DND-41 (cell line): ENCODE measurements around the gene SMPX.

Source experiments
- ATAC-seq: fragments of 200-7000 bp; cut with Tn5 transposase; 3 replicates; pipeline ENCODE4 v1.9.1; 2021; ENCODE audit warnings: low read depth; ENCODE audit not compliant: insufficient read depth
- DNase-seq: peaks from one replicate; pipeline ENCODE4 v3.0.0-alpha.2; 2020
- H2AFZ ChIP-seq: 2 replicates; pipeline ENCODE4 v1.6.0; 2012; ENCODE audit warnings: low read depth, low read length
- H3K27ac ChIP-seq: 2 replicates; pipeline ENCODE4 v1.5.1; 2012; ENCODE audit warnings: low read length, inconsistent platforms
- H3K27me3 ChIP-seq: fragments of 200-600 bp; sonication (generic); 2 replicates; pipeline ENCODE4 v1.6.0; 2012; ENCODE audit warnings: low read length, mild to moderate bottlenecking, inconsistent platforms; ENCODE audit not compliant: insufficient read depth, poor library complexity
- H3K36me3 ChIP-seq: 2 replicates; pipeline ENCODE4 v1.5.1; 2012; ENCODE audit warnings: low read length, inconsistent platforms; ENCODE audit not compliant: insufficient read depth
- H3K4me1 ChIP-seq: 2 replicates; pipeline ENCODE4 v1.5.1; 2012; ENCODE audit warnings: mild to moderate bottlenecking, low read length; ENCODE audit not compliant: insufficient read depth
- H3K4me2 ChIP-seq: 2 replicates; pipeline ENCODE4 v1.6.0; 2012; ENCODE audit warnings: mild to moderate bottlenecking, moderate library complexity, low read length, inconsistent platforms; ENCODE audit not compliant: insufficient read depth
- H3K4me3 ChIP-seq, 2 experiments: fragments of 200-600 bp in 1 of 2; shearing (Covaris generic) in 1 of 2; 2 replicates each; pipeline ENCODE4 v1.5.1; 2012 to 2016; ENCODE audit warnings: inconsistent platforms in 2 of 2, low read length in 2 of 2, mild to moderate bottlenecking in 2 of 2, low read depth in 1 of 2, moderate library complexity in 1 of 2
- H3K79me2 ChIP-seq: 2 replicates; pipeline ENCODE4 v1.6.0; 2012; ENCODE audit warnings: low read length, inconsistent platforms; ENCODE audit not compliant: insufficient read depth
- H3K9ac ChIP-seq: 2 replicates; pipeline ENCODE4 v1.6.0; 2012; ENCODE audit warnings: low read depth, mild to moderate bottlenecking, inconsistent platforms, low read length, moderate library complexity
- H3K9me3 ChIP-seq: 2 replicates; pipeline ENCODE4 v1.5.1; 2012; ENCODE audit warnings: low read length, moderate library complexity, mild to moderate bottlenecking, inconsistent platforms; ENCODE audit not compliant: insufficient read depth, severe bottlenecking
- H4K20me1 ChIP-seq: 2 replicates; pipeline ENCODE4 v1.6.0; 2012; ENCODE audit warnings: low read length; ENCODE audit not compliant: insufficient read depth
- EZH2 ChIP-seq: IDR thresholded peaks from 3 replicates; pipeline ENCODE4 v1.6.1; 2012; ENCODE audit warnings: borderline replicate concordance, low read depth, mild to moderate bottlenecking, moderate library complexity, low read length, inconsistent platforms; ENCODE audit not compliant: severe bottlenecking
- TF ChIP-seq, protein P1 (sequence below): IDR thresholded peaks from 2 replicates; pipeline ENCODE4 v1.5.1; 2012; ENCODE audit warnings: borderline replicate concordance, low read length, moderate library complexity, mild to moderate bottlenecking; ENCODE audit not compliant: poor library complexity, severe bottlenecking; ENCODE audit errors: extremely low read depth

The SMPX gene

DNA sequence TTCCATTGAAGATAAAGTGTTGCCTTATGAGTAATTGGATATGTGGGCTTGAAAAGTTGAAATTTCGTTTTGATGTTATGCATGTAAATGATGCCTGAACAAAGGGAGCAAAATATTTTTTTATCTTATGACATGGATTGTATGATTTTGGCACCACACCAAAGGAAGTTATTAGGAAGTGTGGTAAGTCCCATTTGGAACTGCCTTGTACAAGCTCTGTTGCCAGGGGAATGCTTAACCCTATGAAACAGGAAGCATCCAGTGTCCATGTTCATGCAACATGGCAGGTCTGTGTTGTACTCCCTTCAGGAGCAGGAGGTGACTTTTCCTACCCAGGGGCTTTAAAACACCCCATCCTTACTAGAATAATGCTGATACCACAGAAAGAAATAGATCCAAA lies 13.2 kb downstream of the SMPX start:
- TF ChIP-seq, protein P1, sequence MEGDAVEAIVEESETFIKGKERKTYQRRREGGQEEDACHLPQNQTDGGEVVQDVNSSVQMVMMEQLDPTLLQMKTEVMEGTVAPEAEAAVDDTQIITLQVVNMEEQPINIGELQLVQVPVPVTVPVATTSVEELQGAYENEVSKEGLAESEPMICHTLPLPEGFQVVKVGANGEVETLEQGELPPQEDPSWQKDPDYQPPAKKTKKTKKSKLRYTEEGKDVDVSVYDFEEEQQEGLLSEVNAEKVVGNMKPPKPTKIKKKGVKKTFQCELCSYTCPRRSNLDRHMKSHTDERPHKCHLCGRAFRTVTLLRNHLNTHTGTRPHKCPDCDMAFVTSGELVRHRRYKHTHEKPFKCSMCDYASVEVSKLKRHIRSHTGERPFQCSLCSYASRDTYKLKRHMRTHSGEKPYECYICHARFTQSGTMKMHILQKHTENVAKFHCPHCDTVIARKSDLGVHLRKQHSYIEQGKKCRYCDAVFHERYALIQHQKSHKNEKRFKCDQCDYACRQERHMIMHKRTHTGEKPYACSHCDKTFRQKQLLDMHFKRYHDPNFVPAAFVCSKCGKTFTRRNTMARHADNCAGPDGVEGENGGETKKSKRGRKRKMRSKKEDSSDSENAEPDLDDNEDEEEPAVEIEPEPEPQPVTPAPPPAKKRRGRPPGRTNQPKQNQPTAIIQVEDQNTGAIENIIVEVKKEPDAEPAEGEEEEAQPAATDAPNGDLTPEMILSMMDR, result no peak
- no peak for TF ChIP-seq EZH2
- H3K36me3 ChIP-seq, result no peaks in the 10 kb centered on the region

DNA sequence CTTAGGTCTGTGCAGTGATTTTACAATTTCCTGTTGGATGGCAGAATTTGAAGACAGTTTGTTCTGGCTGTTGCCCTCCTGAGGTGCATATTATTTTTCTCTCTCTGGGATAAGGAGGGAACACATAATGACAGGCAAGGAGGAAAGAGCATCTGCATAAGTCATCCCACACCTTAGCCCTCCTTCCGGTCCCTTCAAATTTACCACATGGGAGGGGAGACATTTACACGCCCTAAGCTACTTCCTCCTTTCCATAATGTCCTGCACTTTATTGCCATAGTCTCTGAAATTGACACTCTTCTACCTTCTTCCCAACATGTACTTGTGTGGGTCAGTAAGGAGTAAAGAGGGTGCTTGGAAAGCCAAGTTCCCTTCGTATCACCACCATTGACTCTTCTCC lies 13.9 kb downstream of the SMPX start:
- Histone ChIP-seq H4K20me1 (no peaks in the 10 kb centered on the region), H3K4me1 (no peaks in the 10 kb centered on the region), H3K9me3 (no peaks in the 10 kb centered on the region), H3K79me2 (no peaks in the 10 kb centered on the region), H3K9ac (no peak overlapping the region), H3K36me3 (no peaks in the 10 kb centered on the region), H3K27ac (no peak overlapping the region), H3K27me3 (no peaks in the 10 kb centered on the region), H2AFZ (no peak overlapping the region), H3K4me2 (no peak overlapping the region), H3K4me3 (no peak overlapping the region)
- TF ChIP-seq, protein P1, result no peak
- no peak for TF ChIP-seq EZH2
- no peak for DNase-seq
- ATAC-seq, result no peak

More for the DNA sequence above, 13.2 kb downstream of the SMPX start:
- no peak for ATAC-seq
- H4K20me1 ChIP-seq, result no peaks in the 10 kb centered on the region
- no peak overlapping the region for H3K27ac ChIP-seq
- DNase-seq, result no peak
- no peaks in the 10 kb centered on the region for H3K79me2 ChIP-seq
- H3K4me2 ChIP-seq, result no peak overlapping the region
- H2AFZ ChIP-seq, result no peak overlapping the region
- no peaks in the 10 kb centered on the region for H3K4me1 ChIP-seq
- no peaks in the 10 kb centered on the region for H3K27me3 ChIP-seq
- H3K4me3 ChIP-seq, result no peak overlapping the region
- no peak overlapping the region for H3K9ac ChIP-seq
- H3K9me3 ChIP-seq, result no peaks in the 10 kb centered on the region

DNA sequence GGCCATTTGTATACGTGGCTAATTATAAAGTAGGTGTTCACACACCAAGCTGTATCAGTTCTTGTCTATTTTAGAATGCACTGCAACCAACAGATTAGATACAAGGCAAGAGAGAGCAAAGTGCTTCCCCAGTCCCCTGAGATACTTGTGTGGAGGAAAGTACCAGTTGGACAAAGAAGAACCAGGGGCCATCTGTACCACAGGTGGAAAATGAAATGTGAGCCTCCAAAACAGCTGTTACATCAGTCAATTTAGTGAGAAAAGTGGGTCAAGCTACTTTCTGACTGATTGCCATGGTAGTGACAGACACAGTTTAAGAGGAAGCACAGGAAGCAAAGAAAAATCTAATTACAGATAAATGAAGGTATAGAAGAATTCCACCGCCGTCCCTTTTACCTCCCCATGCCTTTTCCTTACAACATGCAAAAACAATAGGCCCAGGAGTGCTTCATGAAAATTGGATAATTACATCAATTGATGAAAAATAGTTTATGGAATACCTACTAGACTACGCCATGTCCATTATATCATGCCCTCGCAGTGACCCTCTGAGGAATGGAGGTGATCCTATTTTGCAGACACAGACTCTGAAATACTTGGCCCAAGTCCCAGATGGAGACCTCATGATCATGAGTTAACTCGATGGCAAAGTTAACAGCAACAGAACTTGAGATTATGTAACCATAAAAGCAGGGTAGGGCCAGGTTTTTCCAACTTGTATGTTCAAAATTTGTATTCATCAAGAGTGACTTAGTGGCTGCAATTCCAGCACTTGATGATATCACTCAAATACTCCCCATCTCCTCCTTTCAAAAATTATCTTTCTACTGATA lies 15.8 kb downstream of the SMPX start:
- H3K79me2 ChIP-seq, result no peaks in the 10 kb centered on the region
- H3K36me3 ChIP-seq, result no peaks in the 10 kb centered on the region
- H3K27me3 ChIP-seq, result no peaks in the 10 kb centered on the region
- ATAC-seq, result no peak
- DNase-seq, result no peak
- no peak overlapping the region for H3K27ac ChIP-seq
- TF ChIP-seq EZH2, result no peak
- TF ChIP-seq, protein P1, result no peak
- H2AFZ ChIP-seq, result no peak overlapping the region
- H4K20me1 ChIP-seq, result no peaks in the 10 kb centered on the region
- no peak overlapping the region for H3K4me2 ChIP-seq
- no peaks in the 10 kb centered on the region for H3K9me3 ChIP-seq
- H3K4me3 ChIP-seq, result no peak overlapping the region
- H3K4me1 ChIP-seq, result no peaks in the 10 kb centered on the region
- H3K9ac ChIP-seq, result no peak overlapping the region

DNA sequence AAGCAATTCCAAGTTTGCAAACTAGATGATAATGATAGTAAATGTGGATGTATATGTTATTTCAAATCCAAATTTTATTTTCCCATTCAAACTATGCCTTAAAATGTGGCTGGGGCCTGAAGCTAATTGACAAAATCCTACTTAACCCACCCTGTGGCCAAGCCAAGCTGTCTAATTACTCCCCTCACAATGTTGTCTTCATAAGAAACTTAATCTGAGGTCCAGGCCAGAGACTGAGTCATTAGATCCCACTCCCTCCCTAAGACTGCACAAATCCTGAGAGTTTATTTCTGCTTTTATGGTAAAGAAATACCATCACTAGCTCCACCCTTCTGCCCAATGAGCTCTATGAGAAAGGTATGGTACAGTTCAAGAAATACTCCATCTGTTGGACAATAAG lies 16.6 kb downstream of the SMPX start:
- ATAC-seq (no peak), DNase-seq (no peak)
- TF ChIP-seq, protein P1, result no peak
- no peak for TF ChIP-seq EZH2
- Histone ChIP-seq H2AFZ (no peak overlapping the region), H3K4me3 (no peak overlapping the region), H3K9ac (no peak overlapping the region), H3K4me2 (no peak overlapping the region), H3K79me2 (no peaks in the 10 kb centered on the region), H3K36me3 (no peaks in the 10 kb centered on the region), H3K4me1 (no peaks in the 10 kb centered on the region), H4K20me1 (no peaks in the 10 kb centered on the region), H3K27me3 (no peaks in the 10 kb centered on the region), H3K9me3 (no peaks in the 10 kb centered on the region), H3K27ac (no peak overlapping the region)
